ENCODE results near the gene INSYN2A. TPM values are rescaled to one million over a fixed set of nuclear protein-coding genes. Genes with fewer than 3 reads are reported as not detected.

Gene INSYN2A
- total and polyA plus RNA-seq, 2 donors from 2014 or later, result 0.28 TPM; not detected in 1

DNA sequence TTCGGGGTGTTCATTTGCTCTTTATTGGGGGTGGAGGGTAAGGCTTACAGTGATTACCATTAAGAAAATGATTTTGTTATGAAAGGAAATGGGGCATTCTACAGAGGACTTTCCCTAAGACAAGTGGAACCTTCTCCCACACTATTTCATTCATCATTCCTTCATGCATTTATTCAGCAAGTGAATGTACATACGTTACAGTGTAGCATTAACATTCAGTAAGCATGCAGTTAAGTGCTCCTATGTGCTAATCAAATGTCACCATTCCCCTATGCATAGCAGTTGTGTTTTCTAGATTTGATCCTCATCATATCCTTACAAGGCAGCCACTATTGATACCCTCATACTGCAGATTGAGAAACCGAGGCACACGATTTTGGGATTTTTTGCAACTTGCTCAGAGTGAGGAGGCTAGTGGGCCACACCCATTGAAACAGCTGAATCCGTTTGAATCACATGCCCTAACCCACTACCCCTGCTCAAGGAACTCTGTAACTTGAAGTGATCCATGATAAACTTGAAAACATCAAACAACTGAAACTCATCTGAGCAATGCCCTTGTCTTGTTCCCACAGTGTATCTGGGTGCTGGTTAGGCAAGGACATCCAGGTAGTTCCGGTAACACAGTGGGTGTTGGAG lies 16.7 kb downstream of the INSYN2A start:
- DNase-seq (no peak), FAIRE-seq (no peak)
- no peaks in the 10 kb centered on the region for H3K4me1 ChIP-seq (ENCODE audit: control insufficient read depth in 2 of 3, insufficient read depth in 2 of 3, low read depth in 1 of 3, low read length in 3 of 3)
- no peaks in the 10 kb centered on the region for H3K27me3 ChIP-seq (ENCODE audit: control insufficient read depth, insufficient read depth, low read length)
- H3K9ac ChIP-seq (ENCODE audit: low read length in 3 of 3), result no peak overlapping the region
- no peak overlapping the region for H3K4me3 ChIP-seq (ENCODE audit: low read length in 3 of 3)
- H3K27ac ChIP-seq (ENCODE audit: low read depth in 2 of 2, low read length in 2 of 2), result no peak overlapping the region
- intact Hi-C loops (cut with DNase I), result no loop called here
- H3K36me3 ChIP-seq (ENCODE audit: control insufficient read depth in 2 of 3, insufficient read depth in 3 of 3, low read length in 3 of 3), result peaks cover 0 to 2% (median 0%) of the 10 kb centered on the region in 3 donors
- TF ChIP-seq, protein P1, sequence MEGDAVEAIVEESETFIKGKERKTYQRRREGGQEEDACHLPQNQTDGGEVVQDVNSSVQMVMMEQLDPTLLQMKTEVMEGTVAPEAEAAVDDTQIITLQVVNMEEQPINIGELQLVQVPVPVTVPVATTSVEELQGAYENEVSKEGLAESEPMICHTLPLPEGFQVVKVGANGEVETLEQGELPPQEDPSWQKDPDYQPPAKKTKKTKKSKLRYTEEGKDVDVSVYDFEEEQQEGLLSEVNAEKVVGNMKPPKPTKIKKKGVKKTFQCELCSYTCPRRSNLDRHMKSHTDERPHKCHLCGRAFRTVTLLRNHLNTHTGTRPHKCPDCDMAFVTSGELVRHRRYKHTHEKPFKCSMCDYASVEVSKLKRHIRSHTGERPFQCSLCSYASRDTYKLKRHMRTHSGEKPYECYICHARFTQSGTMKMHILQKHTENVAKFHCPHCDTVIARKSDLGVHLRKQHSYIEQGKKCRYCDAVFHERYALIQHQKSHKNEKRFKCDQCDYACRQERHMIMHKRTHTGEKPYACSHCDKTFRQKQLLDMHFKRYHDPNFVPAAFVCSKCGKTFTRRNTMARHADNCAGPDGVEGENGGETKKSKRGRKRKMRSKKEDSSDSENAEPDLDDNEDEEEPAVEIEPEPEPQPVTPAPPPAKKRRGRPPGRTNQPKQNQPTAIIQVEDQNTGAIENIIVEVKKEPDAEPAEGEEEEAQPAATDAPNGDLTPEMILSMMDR (IDR thresholded peaks at IDR 0.05; ENCODE audit: borderline replicate concordance, extremely low read depth, insufficient read depth), result no peak
- no peaks in the 10 kb centered on the region for H3K9me3 ChIP-seq (ENCODE audit: control insufficient read depth in 2 of 3, insufficient read depth in 1 of 3, low read length in 3 of 3)

DNA sequence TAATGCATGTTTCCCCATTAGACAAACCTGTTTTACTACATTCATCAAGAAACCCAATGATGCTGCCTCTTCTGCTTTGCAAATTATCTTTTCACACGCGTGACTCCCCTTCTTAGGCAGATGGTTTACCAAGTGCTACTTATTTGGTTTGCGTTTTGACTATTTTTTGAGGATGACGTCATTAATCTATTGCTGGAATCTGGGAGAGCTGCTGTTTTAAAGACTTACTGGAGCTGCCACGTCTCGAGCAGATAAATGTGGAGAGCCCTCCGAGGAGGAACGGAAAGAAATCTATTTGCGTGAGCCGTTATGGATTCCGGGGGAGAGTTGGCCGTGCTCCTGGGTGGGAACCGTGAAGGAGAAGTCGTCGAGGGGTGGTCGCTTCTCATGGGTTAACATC lies 19.7 kb downstream of the INSYN2A start:
- Histone ChIP-seq H3K9ac (ENCODE audit: low read length in 3 of 3) (no peak overlapping the region), H3K27ac (ENCODE audit: low read depth in 2 of 2, low read length in 2 of 2) (no peak overlapping the region), H3K27me3 (ENCODE audit: control insufficient read depth, insufficient read depth, low read length) (no peaks in the 10 kb centered on the region), H3K4me3 (ENCODE audit: low read length in 3 of 3) (no peak overlapping the region), H3K4me1 (ENCODE audit: control insufficient read depth in 2 of 3, insufficient read depth in 2 of 3, low read depth in 1 of 3, low read length in 3 of 3) (no peaks in the 10 kb centered on the region), H3K9me3 (ENCODE audit: control insufficient read depth in 2 of 3, insufficient read depth in 1 of 3, low read length in 3 of 3) (no peaks in the 10 kb centered on the region), H3K36me3 (ENCODE audit: control insufficient read depth in 2 of 3, insufficient read depth in 3 of 3, low read length in 3 of 3) (peaks cover 0 to 2% (median 0%) of the 10 kb centered on the region in 3 donors)
- FAIRE-seq (no peak), DNase-seq (no peak)
- TF ChIP-seq, protein P1 (IDR thresholded peaks at IDR 0.05; ENCODE audit: borderline replicate concordance, extremely low read depth, insufficient read depth), result no peak
- intact Hi-C loops (cut with DNase I), result no loop called here

DNA sequence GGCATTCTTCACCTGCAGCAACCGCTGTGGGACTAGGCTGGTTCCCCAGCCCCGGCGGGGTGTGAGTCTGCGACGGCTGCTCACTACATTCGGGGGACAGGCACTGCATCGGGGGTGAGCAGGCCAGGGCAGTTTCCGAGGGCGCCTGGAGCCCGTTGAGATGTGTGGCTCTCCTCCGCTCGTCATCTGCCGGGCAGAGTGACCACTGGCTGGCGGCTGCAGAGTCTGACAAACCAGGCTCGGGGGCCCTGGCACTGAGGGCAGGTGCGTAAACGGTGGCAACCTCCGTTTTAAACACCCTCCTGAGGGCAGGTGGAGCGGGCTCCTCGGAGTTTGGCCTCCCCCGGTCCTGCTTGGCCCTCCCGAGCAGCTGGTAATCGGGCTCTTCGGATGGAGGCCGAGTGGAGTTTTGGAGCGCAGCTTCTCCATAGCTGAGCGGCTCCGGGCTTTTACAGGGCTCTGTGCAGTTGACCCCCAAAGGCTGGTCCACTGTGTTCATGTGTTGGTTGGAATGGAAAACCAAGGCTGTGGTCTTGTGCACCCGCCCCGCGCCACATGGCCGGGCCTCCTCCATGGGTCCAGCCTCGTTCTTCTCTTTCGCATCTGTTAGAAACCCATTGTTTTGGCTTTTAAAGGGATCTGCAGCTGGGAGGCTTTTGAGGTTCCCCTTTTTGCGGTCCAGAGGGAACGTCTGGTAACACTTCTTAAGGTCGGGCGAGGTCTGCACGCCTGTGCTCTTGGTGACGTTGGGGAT lies 20.9 kb downstream of the INSYN2A start:
- no peak for FAIRE-seq
- no peak overlapping the region for H3K9ac ChIP-seq (ENCODE audit: low read length in 3 of 3)
- no peak overlapping the region for H3K4me3 ChIP-seq (ENCODE audit: low read length in 3 of 3)
- H3K4me1 ChIP-seq (ENCODE audit: control insufficient read depth in 2 of 3, insufficient read depth in 2 of 3, low read depth in 1 of 3, low read length in 3 of 3), result no peaks in the 10 kb centered on the region
- H3K27me3 ChIP-seq (ENCODE audit: control insufficient read depth, insufficient read depth, low read length), result no peaks in the 10 kb centered on the region
- DNase-seq, result no peak
- H3K9me3 ChIP-seq (ENCODE audit: control insufficient read depth in 2 of 3, insufficient read depth in 1 of 3, low read length in 3 of 3), result no peaks in the 10 kb centered on the region
- TF ChIP-seq, protein P1 (IDR thresholded peaks at IDR 0.05; ENCODE audit: borderline replicate concordance, extremely low read depth, insufficient read depth), result no peak
- no peak overlapping the region for H3K27ac ChIP-seq (ENCODE audit: low read depth in 2 of 2, low read length in 2 of 2)
- intact Hi-C loops (cut with DNase I), result no loop called here
- peaks cover 0 to 2% (median 0%) of the 10 kb centered on the region in 3 donors for H3K36me3 ChIP-seq (ENCODE audit: control insufficient read depth in 2 of 3, insufficient read depth in 3 of 3, low read length in 3 of 3)

Measured in kidney (tissue), 14 donors.